Right atrium auricular region (tissue), 2 donors: ENCODE results near the gene ZNF3. TPM values are rescaled to one million over a fixed set of nuclear protein-coding genes. Genes with fewer than 3 reads are reported as not detected.

Experiments
- DNase-seq: peaks from one replicate; pipeline ENCODE4 v3.0.0-alpha.2; 2019; ENCODE audit warnings: low spot score
- H3K27ac ChIP-seq, 2 donors: fragments of 200-600 bp; sonication (generic); 1 replicate in 1 of 2; 2 replicates in 1 of 2; pipeline ENCODE4 v1.5.1; 2016 to 2019
- H3K27me3 ChIP-seq, 2 donors: fragments of 200-600 bp; sonication (generic); one replicate each; pipeline versions ENCODE4 v1.5.1 to v1.6.0; 2017 to 2019
- H3K36me3 ChIP-seq: fragments of 200-600 bp; sonication (generic); one replicate; pipeline ENCODE4 v1.5.1; 2016
- H3K4me1 ChIP-seq, 2 donors: fragments of 200-600 bp; sonication (generic); one replicate each; pipeline versions ENCODE4 v1.5.1 to v1.6.0; 2017 to 2019
- H3K4me3 ChIP-seq, 2 donors: fragments of 200-600 bp; sonication (generic); 1 replicate in 1 of 2; 2 replicates in 1 of 2; pipeline ENCODE4 v1.5.1; 2017 to 2019; ENCODE audit warnings: mild to moderate bottlenecking in 1 of 2, moderate library complexity in 1 of 2
- H3K9me3 ChIP-seq, 2 donors: fragments of 200-600 bp; sonication (generic); one replicate each; pipeline ENCODE4 v1.5.1; 2019
- total RNA-seq, 2 donors: library from RNA; depleted of rRNA; stranded (reverse); fragments of >200 nt; gene quantifications; one replicate each; pipeline ENCODE4 v1.1.0, GENCODE V29; 2016
- TF ChIP-seq, protein P1 (sequence below), 2 donors: fragments of 200-600 bp; sonication (generic); IDR thresholded peaks; one replicate each; pipeline ENCODE4 v1.5.1; 2019; ENCODE audit warnings: antibody characterized with exemption in 2 of 2

The ZNF3 gene
- total RNA-seq, 2 donors from 2014 or later = 11.8 to 16.1 TPM

- Histone ChIP-seq H3K27me3 (no peaks in the 10 kb centered on the region), H3K4me3 (peak within 1 kb of the TSS; percentile 88 to 94), H3K9me3 (no peaks in the 10 kb centered on the region), H3K36me3 (no peaks in the 10 kb centered on the region), H3K4me1 (peaks cover 0 to 34% of the 10 kb centered on the region in 2 donors), H3K27ac (peak within 1 kb of the TSS; percentile 95 to 97)
- DNase-seq = peak; percentile 87
- TF ChIP-seq, protein P1, sequence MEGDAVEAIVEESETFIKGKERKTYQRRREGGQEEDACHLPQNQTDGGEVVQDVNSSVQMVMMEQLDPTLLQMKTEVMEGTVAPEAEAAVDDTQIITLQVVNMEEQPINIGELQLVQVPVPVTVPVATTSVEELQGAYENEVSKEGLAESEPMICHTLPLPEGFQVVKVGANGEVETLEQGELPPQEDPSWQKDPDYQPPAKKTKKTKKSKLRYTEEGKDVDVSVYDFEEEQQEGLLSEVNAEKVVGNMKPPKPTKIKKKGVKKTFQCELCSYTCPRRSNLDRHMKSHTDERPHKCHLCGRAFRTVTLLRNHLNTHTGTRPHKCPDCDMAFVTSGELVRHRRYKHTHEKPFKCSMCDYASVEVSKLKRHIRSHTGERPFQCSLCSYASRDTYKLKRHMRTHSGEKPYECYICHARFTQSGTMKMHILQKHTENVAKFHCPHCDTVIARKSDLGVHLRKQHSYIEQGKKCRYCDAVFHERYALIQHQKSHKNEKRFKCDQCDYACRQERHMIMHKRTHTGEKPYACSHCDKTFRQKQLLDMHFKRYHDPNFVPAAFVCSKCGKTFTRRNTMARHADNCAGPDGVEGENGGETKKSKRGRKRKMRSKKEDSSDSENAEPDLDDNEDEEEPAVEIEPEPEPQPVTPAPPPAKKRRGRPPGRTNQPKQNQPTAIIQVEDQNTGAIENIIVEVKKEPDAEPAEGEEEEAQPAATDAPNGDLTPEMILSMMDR (IDR thresholded peaks at IDR 0.05) = no peak
Measured at GRCh38 chr7:100126931-100127865, 45.7 kb upstream of the ZNF3 start, which contains the start of gene MBLAC1. TSS of gene MBLAC1 (plus strand) at chr7:100126967. CDS start at chr7:100127396, 429 bp downstream.

GRCh38 chr7:100126239-100126930, 44.9 kb upstream of the ZNF3 start:
- TF ChIP-seq, protein P1 (IDR thresholded peaks at IDR 0.05) = no peak
- Histone ChIP-seq H3K9me3 (no peaks in the 10 kb centered on the region), H3K4me3 (peak overlapping the region; percentile 88 to 94), H3K36me3 (no peaks in the 10 kb centered on the region), H3K27me3 (no peaks in the 10 kb centered on the region), H3K27ac (peak overlapping the region; percentile 95 to 97), H3K4me1 (peaks cover 0 to 34% of the 10 kb centered on the region in 2 donors)
- DNase-seq = no peak

GRCh38 chr7:100124301-100125230, 43.0 kb upstream of the ZNF3 start:
- Histone ChIP-seq H3K27me3 (no peaks in the 10 kb centered on the region), H3K27ac (no peak overlapping the region), H3K36me3 (no peaks in the 10 kb centered on the region), H3K9me3 (no peaks in the 10 kb centered on the region), H3K4me3 (no peak overlapping the region), H3K4me1 (peaks cover 0 to 37% of the 10 kb centered on the region in 2 donors)
- no peak for DNase-seq
- TF ChIP-seq, protein P1 (IDR thresholded peaks at IDR 0.05) = no peak

GRCh38 chr7:100122568-100122967, 41.0 kb upstream of the ZNF3 start:
- Histone ChIP-seq H3K4me1 (peaks cover 0 to 37% of the 10 kb centered on the region in 2 donors), H3K4me3 (no peak overlapping the region), H3K27ac (no peak overlapping the region), H3K9me3 (no peaks in the 10 kb centered on the region), H3K27me3 (no peaks in the 10 kb centered on the region), H3K36me3 (no peaks in the 10 kb centered on the region)
- no peak for DNase-seq
- TF ChIP-seq, protein P1 (IDR thresholded peaks at IDR 0.05) = no peak

DNA sequence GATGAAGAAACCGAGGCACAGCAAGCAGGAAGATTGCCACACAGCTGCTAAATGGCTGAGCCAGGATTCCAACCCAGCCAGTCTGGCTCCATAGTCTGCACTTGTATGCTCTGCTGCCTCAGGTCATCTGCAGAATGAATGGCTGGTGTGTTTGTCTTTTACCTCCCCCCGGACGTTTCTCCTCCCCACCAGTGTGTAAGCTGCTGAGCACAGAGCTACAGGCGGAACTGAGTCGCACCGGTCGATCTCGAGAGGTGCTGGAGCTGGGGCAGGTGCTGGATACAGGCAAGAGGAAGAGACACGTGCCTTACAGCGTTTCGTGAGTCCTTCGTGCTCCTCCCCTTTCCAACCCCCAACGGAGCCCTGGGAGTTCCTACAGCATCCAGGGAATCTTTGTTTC, 40.5 kb upstream of the ZNF3 start:
- no peaks in the 10 kb centered on the region for H3K27me3 ChIP-seq
- H3K9me3 ChIP-seq = no peaks in the 10 kb centered on the region
- H3K36me3 ChIP-seq = no peaks in the 10 kb centered on the region
- no peak overlapping the region for H3K4me3 ChIP-seq
- TF ChIP-seq, protein P1 (IDR thresholded peaks at IDR 0.05) = no peak
- no peak overlapping the region for H3K27ac ChIP-seq
- DNase-seq = no peak
- peaks cover 0 to 37% of the 10 kb centered on the region in 2 donors for H3K4me1 ChIP-seq
